ENCODE measurements around the gene FUT3.
"Not testable (repeated sequence)": the region's sequence is repeated elsewhere in the genome, so short reads cannot be mapped to it uniquely, and the experiment has no call there.

FUT3 gene

GRCh38 chr19:5881543-5882299, 30.5 kb upstream of the FUT3 start:
- no peak for DNase-seq

GRCh38 chr19:5880604-5881078, 29.4 kb upstream of the FUT3 start:
- peak; percentile 86 for DNase-seq

DNA sequence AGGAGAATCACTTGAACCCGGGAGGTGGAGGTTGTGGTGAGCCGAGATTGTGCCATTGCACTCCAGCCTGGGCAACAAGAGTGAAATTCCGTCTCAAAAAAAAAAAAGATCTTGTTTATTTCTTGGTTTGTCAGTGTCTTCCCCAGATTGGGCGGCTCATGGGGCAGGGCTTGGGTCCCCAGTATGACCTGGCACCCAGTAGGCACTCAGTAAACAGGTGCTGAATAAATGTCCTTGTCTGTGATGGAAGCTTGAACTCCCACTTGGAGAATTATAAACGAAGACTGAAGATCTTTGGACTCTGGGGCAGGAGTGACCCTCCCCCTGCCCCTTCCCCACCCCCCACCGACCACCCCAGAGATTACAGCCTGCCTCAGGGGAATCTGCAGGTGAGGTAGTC, 28.9 kb upstream of the FUT3 start:
- no peak for DNase-seq

DNA sequence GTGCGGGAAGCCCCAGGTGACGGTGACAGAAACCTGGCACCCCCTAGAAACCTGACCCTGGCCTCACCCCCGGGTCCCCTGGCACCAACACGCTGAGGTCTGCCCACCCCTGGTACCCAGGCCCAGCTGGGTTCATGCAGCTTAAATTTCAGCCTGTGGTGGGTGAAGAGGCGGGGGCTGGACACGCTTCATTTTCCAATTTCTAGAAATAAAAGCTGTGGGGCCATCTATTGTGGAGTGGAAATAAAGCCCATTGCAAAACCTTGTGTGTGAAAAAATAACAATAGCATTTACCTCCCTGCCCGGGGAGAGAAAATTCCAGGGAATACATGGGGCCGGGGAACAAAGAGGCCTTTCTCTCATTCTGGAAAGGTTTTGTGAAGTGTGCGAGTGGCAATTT, 26.6 kb upstream of the FUT3 start:
- DNase-seq = no peak

- DNase-seq = no peak
Measured at GRCh38 chr19:5877427-5877826, 26.2 kb upstream of the FUT3 start.

DNA sequence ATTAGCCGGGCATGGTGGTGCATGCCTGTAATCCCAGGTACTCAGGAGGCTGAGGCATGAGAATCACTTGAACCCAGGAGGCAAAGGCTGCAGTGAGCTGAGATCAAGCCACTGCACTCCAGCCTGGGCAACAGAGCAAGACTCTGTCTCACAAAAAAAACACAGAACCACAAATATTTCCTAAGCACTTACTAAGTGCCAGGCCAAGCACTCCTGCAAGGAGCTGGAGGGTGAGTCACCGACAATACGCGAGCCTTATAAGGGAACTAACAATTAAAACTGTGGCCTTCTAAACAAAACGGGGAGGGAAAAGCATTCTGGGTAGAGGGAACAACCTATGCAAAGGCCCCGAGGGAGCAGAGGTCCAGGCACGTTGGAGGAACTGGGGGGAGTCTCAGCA, 23.2 kb upstream of the FUT3 start:
- DNase-seq = not testable (repeated sequence)

DNA sequence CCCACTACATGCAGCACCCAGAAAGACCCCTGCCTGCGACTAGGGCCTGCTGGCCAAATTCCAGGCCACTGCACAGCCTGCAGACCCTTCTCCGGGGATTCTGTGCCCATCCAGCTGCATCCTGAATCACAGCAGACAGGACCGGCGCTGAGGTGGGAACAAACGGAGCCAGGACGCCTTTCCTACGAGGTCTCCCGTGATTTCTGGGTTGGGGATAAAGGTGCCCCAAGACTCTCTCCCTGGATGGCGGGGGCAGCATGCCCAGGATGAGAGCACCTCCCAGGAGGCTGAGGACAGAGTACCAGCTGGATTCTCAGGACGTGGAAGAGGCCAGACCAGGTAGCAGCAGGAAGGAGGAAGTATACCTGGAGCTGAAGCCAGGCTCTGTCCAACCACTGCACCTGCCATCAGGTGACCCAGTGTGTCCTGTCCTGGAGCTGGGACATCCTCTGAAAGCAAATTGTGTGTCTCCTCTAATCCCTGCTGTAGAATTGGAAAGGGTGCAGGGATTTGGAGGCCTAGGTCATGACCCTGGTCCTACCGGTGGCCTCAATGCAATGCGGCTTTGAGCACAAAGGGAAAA, 22.5 kb upstream of the FUT3 start:
- DNase-seq = no peak

GRCh38 chr19:5870986-5871394, 19.7 kb upstream of the FUT3 start:
- DNase-seq = no peak

DNA sequence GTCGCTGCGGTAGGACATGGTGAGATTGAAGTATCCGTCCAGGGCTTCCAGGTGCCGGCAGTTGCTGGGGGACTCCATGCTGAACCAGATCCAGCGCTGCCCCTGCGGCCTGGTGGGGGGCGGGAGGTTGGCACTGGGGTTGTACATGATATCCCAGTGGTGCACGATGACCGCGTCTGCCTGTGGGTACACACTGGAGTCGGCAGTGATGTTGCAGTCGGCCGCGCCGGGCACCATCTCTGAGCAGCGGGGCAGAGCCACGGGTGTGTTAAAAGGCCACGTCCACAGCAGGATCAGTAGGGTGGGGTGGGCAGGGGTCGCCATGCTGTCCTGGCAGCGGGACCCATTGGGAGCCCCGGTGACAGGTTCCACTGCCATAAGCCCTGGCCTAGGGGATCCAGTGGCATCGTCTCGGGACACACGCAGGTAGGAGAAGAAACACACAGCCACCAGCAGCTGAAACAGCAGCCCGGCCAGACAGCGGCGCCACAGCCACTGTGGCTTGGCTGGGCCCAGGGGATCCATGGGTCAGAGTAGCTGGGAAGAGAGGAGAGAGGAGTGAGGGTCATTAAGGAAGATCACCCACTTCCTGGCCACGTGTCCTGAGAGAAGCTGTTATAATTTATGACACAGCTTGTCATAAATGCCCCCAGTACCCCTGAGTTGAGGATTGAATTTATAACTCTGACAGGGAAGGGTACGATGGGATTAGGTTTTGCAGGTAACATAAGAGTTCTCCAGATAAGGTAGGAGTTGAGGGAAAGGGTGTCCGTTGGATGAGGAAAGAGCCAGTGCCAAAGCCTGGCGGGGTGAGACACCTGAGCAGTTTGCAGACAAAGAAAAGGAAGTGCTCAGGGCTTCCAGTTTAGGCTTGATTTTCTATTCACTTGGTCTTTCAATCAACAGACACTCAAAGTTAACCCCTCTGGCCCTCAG, 16.2 kb upstream of the FUT3 start:
- no peak for DNase-seq

- DNase-seq = no peak
Measured at GRCh38 chr19:5865772-5866171, 14.5 kb upstream of the FUT3 start.

GRCh38 chr19:5864725-5865486, 13.7 kb upstream of the FUT3 start:
- no peak for DNase-seq

- no peak for DNase-seq
Measured at GRCh38 chr19:5864013-5864720, 12.9 kb upstream of the FUT3 start.

DNA sequence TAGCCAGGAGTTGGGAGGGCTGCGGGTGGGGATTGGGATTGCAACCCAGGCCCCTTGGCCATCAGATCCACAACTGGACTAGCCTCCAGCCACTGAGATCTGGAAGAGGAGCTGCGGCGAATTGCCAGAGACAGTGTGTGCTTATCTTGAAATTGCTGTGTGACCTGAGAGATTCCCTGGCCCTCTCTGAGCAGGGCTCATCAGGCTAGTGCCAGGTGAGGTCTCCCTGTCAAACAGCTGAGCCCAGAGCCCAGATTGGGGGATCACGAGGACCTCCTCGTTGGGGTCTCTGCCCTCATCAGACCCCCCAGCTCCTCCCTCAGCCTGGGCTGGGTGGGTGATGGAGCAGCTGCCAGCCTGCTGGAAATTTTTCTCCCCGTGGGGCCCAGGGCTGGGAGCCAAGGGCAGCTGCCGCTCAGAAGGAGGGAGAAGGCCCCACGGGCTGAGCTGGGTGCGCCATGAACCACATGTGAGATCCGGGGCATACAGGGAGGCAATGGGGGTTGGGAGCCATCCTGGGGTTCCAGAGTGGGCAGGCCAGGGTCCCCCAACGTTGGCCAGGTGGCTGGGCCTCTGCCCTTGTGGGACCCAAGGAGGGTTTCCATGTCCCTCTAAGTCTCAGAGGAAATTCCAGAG, 11.9 kb upstream of the FUT3 start:
- DNase-seq = no peak

GRCh38 chr19:5857203-5858081, 6.2 kb upstream of the FUT3 start:
- DNase-seq = no peak

GRCh38 chr19:5855151-5855550, 3.9 kb upstream of the FUT3 start:
- DNase-seq = not testable (repeated sequence)

- DNase-seq = not testable (repeated sequence)
Measured at GRCh38 chr19:5854121-5854520, 2.9 kb upstream of the FUT3 start.

- DNase-seq = no peak
Measured at GRCh38 chr19:5850743-5851293, 431 bp downstream of the FUT3 start.

- no peak for DNase-seq
Measured at GRCh38 chr19:5850189-5850588, 1.1 kb downstream of the FUT3 start.

- DNase-seq = not testable (repeated sequence)
Measured at GRCh38 chr19:5848621-5849020, 2.6 kb downstream of the FUT3 start.

- DNase-seq = not testable (repeated sequence)
Measured at GRCh38 chr19:5847846-5848245, 3.4 kb downstream of the FUT3 start.

All from femur (tissue), 1 donor.